Kidney (tissue), 14 donors: ENCODE measurements around the gene FAAP20. TPM values are rescaled to one million over a fixed set of nuclear protein-coding genes. Genes with fewer than 3 reads are reported as not detected.

ENCODE experiments used
- DNase-seq, 5 donors: peaks; one replicate each; pipeline ENCODE4 v3.0.0-alpha.2; 2013 to 2020
- FAIRE-seq: peaks from 2 replicates; lab custom pipeline; 2012; peaks lifted over from hg19 to GRCh38; lab: Jason Lieb, UNC
- H3K27ac ChIP-seq, 2 donors: one replicate each; pipeline ENCODE4 v1.7.0; 2013; ENCODE audit warnings: low read depth in 2 of 2, low read length in 2 of 2, inconsistent platforms in 1 of 2
- H3K27me3 ChIP-seq: one replicate; pipeline ENCODE4 v1.7.1; 2013; ENCODE audit warnings: low read length, inconsistent platforms; ENCODE audit not compliant: control insufficient read depth, insufficient read depth
- H3K36me3 ChIP-seq, 3 donors: one replicate each; pipeline versions ENCODE4 v1.7.0 to v1.7.1; 2013; ENCODE audit warnings: low read length in 3 of 3, control low read depth in 1 of 3, inconsistent platforms in 1 of 3; ENCODE audit not compliant: insufficient read depth in 3 of 3, control insufficient read depth in 2 of 3
- H3K4me1 ChIP-seq, 3 donors: one replicate each; pipeline versions ENCODE4 v1.7.0 to v1.7.1; 2013; ENCODE audit warnings: low read length in 3 of 3, inconsistent platforms in 1 of 3, low read depth in 1 of 3; ENCODE audit not compliant: control insufficient read depth in 2 of 3, insufficient read depth in 2 of 3
- H3K4me3 ChIP-seq, 3 donors: one replicate each; pipeline versions ENCODE4 v1.7.0 to v1.8.1; 2013; ENCODE audit warnings: low read length in 3 of 3, control low read depth in 1 of 3, inconsistent platforms in 1 of 3
- H3K9ac ChIP-seq, 3 donors: one replicate each; pipeline versions ENCODE4 v1.7.0 to v1.7.1; 2013; ENCODE audit warnings: low read length in 3 of 3, control low read depth in 1 of 3, inconsistent platforms in 1 of 3
- H3K9me3 ChIP-seq, 3 donors: one replicate each; pipeline versions ENCODE4 v1.7.0 to v1.7.1; 2013; ENCODE audit warnings: low read length in 3 of 3, control low read depth in 1 of 3, inconsistent platforms in 1 of 3; ENCODE audit not compliant: control insufficient read depth in 2 of 3, insufficient read depth in 1 of 3
- intact Hi-C: fragments of 100-400 bp; cut with DNase I; formaldehyde crosslinking; loops from one replicate; pipeline ENCODE4 v1.11.1; 2022
- polyA plus RNA-seq: library from polyadenylated mRNA; stranded (reverse); fragments of 350-450 nt; fragmentation: Illumina TruSeq; extraction: RNeasy Lipid Tissue Mini Kit (QIAGEN cat#74804); gene quantifications from one replicate; pipeline ENCODE4 v1.2.3, GENCODE V29; 2014; ENCODE audit warnings: low read depth, low replicate concordance; ENCODE audit not compliant: insufficient read depth
- total RNA-seq: library from RNA; stranded (reverse); fragmentation: NEBNext Ultra II Directional; extraction: Animal tissue kit (Norgen Biotek cat#: 25700); gene quantifications from one replicate; pipeline ENCODE4 v1.2.1, GENCODE V29; 2021
- TF ChIP-seq, protein P1 (sequence below): IDR thresholded peaks from 3 replicates; pipeline ENCODE4 v1.5.1; 2012; ENCODE audit warnings: mild to moderate bottlenecking, moderate library complexity, borderline replicate concordance; ENCODE audit not compliant: insufficient read depth; ENCODE audit errors: extremely low read depth
- donor health status: control.
- donor health status: control.
- donor health status: control.
- donor health status: control.
- donor health status: control.
- donor health status: DM: yes; HTN: yes; CAD: no.
- donor health status: Normal renal cell carcinoma (clear cell type).

The FAAP20 gene
- total and polyA plus RNA-seq, 2 donors from 2014 or later = 69.0 to 109 TPM

- no peaks in the 10 kb centered on the region for H3K36me3 ChIP-seq
- FAIRE-seq = no peak
- peak overlapping the region in 1 of 2 donors; percentile 78 for H3K27ac ChIP-seq
- H3K4me3 ChIP-seq = no peak overlapping the region
- H3K9ac ChIP-seq = no peak overlapping the region
- TF ChIP-seq, protein P1, sequence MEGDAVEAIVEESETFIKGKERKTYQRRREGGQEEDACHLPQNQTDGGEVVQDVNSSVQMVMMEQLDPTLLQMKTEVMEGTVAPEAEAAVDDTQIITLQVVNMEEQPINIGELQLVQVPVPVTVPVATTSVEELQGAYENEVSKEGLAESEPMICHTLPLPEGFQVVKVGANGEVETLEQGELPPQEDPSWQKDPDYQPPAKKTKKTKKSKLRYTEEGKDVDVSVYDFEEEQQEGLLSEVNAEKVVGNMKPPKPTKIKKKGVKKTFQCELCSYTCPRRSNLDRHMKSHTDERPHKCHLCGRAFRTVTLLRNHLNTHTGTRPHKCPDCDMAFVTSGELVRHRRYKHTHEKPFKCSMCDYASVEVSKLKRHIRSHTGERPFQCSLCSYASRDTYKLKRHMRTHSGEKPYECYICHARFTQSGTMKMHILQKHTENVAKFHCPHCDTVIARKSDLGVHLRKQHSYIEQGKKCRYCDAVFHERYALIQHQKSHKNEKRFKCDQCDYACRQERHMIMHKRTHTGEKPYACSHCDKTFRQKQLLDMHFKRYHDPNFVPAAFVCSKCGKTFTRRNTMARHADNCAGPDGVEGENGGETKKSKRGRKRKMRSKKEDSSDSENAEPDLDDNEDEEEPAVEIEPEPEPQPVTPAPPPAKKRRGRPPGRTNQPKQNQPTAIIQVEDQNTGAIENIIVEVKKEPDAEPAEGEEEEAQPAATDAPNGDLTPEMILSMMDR = no peak
- DNase-seq = peak in 1 of 5 donors; percentile 78
- H3K27me3 ChIP-seq = no peaks in the 10 kb centered on the region
- H3K9me3 ChIP-seq = no peaks in the 10 kb centered on the region
- intact Hi-C loops = no loop called here
- H3K4me1 ChIP-seq = peaks cover 0 to 46% (median 30%) of the 10 kb centered on the region in 3 donors
Measured at GRCh38 chr1:2202843-2203601, 8.4 kb upstream of the FAAP20 start.

GRCh38 chr1:2202008-2202575 lies 7.5 kb upstream of the FAAP20 start:
- TF ChIP-seq, protein P1 = no peak
- Histone ChIP-seq H3K36me3 (no peaks in the 10 kb centered on the region), H3K27ac (no peak overlapping the region), H3K9ac (no peak overlapping the region), H3K27me3 (no peaks in the 10 kb centered on the region), H3K9me3 (no peaks in the 10 kb centered on the region), H3K4me3 (no peak overlapping the region), H3K4me1 (peaks cover 0 to 37% (median 23%) of the 10 kb centered on the region in 3 donors)
- DNase-seq = peak in 1 of 5 donors; percentile 81
- intact Hi-C loops = no loop called here
- no peak for FAIRE-seq

GRCh38 chr1:2201062-2201461 lies 6.5 kb upstream of the FAAP20 start:
- H3K27ac ChIP-seq = no peak overlapping the region
- no peaks in the 10 kb centered on the region for H3K27me3 ChIP-seq
- H3K36me3 ChIP-seq = no peaks in the 10 kb centered on the region
- TF ChIP-seq, protein P1 = no peak
- no peak overlapping the region for H3K9ac ChIP-seq
- no peak for FAIRE-seq
- peak in 1 of 5 donors; percentile 71 for DNase-seq
- H3K4me3 ChIP-seq = no peak overlapping the region
- H3K4me1 ChIP-seq = peaks cover 0 to 29% (median 15%) of the 10 kb centered on the region in 3 donors
- intact Hi-C loops = no loop called here
- H3K9me3 ChIP-seq = no peaks in the 10 kb centered on the region
